WTC11 (cell line): ENCODE measurements around the gene IL17RE. TPM values are rescaled to one million over a fixed set of nuclear protein-coding genes. Genes with fewer than 3 reads are reported as not detected.

Source experiments
- ATF2 ChIP-seq: sonication (generic); formaldehyde crosslinking; IDR thresholded peaks from 2 replicates; pipeline ENCODE4 v1.8.1; 2022; ENCODE audit warnings: low read depth, missing genetic modification reagents, borderline replicate concordance
- CBFB ChIP-seq: sonication (generic); formaldehyde crosslinking; IDR thresholded peaks from 2 replicates; pipeline ENCODE4 v1.8.1; 2022; ENCODE audit warnings: mild to moderate bottlenecking, low read depth, missing genetic modification reagents
- CREB1 ChIP-seq: sonication (generic); formaldehyde crosslinking; IDR thresholded peaks from 2 replicates; pipeline ENCODE4 v1.8.0; 2023; ENCODE audit warnings: mild to moderate bottlenecking, missing genetic modification reagents
- ELF4 ChIP-seq: sonication (generic); formaldehyde crosslinking; IDR thresholded peaks from 2 replicates; pipeline ENCODE4 v1.8.1; 2022; ENCODE audit warnings: low read depth, mild to moderate bottlenecking, moderate library complexity, missing genetic modification reagents
- ESRRA ChIP-seq: sonication (generic); formaldehyde crosslinking; IDR thresholded peaks from 2 replicates; pipeline ENCODE4 v1.8.1; 2022; ENCODE audit warnings: mild to moderate bottlenecking, missing genetic modification reagents, borderline replicate concordance
- FOXK1 ChIP-seq: sonication (generic); formaldehyde crosslinking; IDR thresholded peaks from 2 replicates; pipeline ENCODE4 v1.8.0; 2022; ENCODE audit warnings: mild to moderate bottlenecking, moderate library complexity, missing genetic modification reagents
- FOXP1 ChIP-seq: sonication (generic); formaldehyde crosslinking; IDR thresholded peaks from 2 replicates; pipeline ENCODE4 v1.8.0; 2022; ENCODE audit warnings: missing genetic modification reagents, mild to moderate bottlenecking, moderate library complexity, borderline replicate concordance
- GABPB1 ChIP-seq: sonication (generic); formaldehyde crosslinking; IDR thresholded peaks from 2 replicates; pipeline ENCODE4 v1.8.1; 2023; ENCODE audit warnings: mild to moderate bottlenecking, missing genetic modification reagents
- GTF2I ChIP-seq: fragments of 250-450 bp; sonication (Bioruptor Pico); conservative IDR thresholded peaks from 2 replicates; pipeline ENCODE4 v1.4.0; 2021; ENCODE audit warnings: mild to moderate bottlenecking
- IRF1 ChIP-seq: sonication (generic); formaldehyde crosslinking; IDR thresholded peaks from 2 replicates; pipeline ENCODE4 v1.8.0; 2023; ENCODE audit warnings: missing genetic modification reagents
- IRF2 ChIP-seq: sonication (generic); formaldehyde crosslinking; IDR thresholded peaks from 2 replicates; pipeline ENCODE4 v1.8.0; 2022; ENCODE audit warnings: low read depth, missing genetic modification reagents, borderline replicate concordance
- JAZF1 ChIP-seq: fragments of 250-450 bp; sonication (Bioruptor Pico); IDR thresholded peaks from 2 replicates; pipeline ENCODE4 v1.9.0; 2021; ENCODE audit warnings: moderate library complexity, mild to moderate bottlenecking, inconsistent platforms
- MYBL2 ChIP-seq: sonication (generic); formaldehyde crosslinking; IDR thresholded peaks from 2 replicates; pipeline ENCODE4 v1.8.1; 2023; ENCODE audit warnings: mild to moderate bottlenecking, moderate library complexity, missing genetic modification reagents
- NFYB ChIP-seq: sonication (generic); formaldehyde crosslinking; conservative IDR thresholded peaks from 2 replicates; pipeline ENCODE4 v1.8.0; 2022; ENCODE audit warnings: low read depth, missing genetic modification reagents
- OVOL2 ChIP-seq: fragments of 250-450 bp; sonication (Bioruptor Pico); IDR thresholded peaks from 2 replicates; pipeline ENCODE4 v1.9.0; 2021; ENCODE audit warnings: mild to moderate bottlenecking, borderline replicate concordance
- RORB ChIP-seq: fragments of 250-450 bp; sonication (Bioruptor Pico); IDR thresholded peaks from 2 replicates; pipeline ENCODE4 v1.9.0; 2021; ENCODE audit warnings: mild to moderate bottlenecking
- SP1 ChIP-seq: sonication (generic); formaldehyde crosslinking; conservative IDR thresholded peaks from 2 replicates; pipeline ENCODE4 v1.8.1; 2022; ENCODE audit warnings: missing genetic modification reagents
- TP53 ChIP-seq: sonication (generic); formaldehyde crosslinking; IDR thresholded peaks from 2 replicates; pipeline ENCODE4 v1.8.1; 2023; ENCODE audit warnings: mild to moderate bottlenecking, missing genetic modification reagents
- ZMAT4 ChIP-seq: fragments of 250-450 bp; sonication (Bioruptor Pico); IDR thresholded peaks from 2 replicates; pipeline ENCODE4 v1.9.0; 2021; ENCODE audit warnings: mild to moderate bottlenecking
- total RNA-seq: library from RNA; stranded (reverse); gene quantifications from 3 replicates; pipeline ENCODE4 v1.2.3, GENCODE V29; 2021
- TF ChIP-seq, protein P1 (sequence below): sonication (generic); formaldehyde crosslinking; IDR thresholded peaks from 2 replicates; pipeline ENCODE4 v1.8.1; 2023; ENCODE audit warnings: mild to moderate bottlenecking, missing genetic modification reagents, borderline replicate concordance
- TF ChIP-seq, protein P2 (sequence below): sonication (generic); formaldehyde crosslinking; IDR thresholded peaks from 2 replicates; pipeline ENCODE4 v1.8.0; 2022; ENCODE audit warnings: mild to moderate bottlenecking, missing genetic modification reagents
- TF ChIP-seq, protein P3 (sequence below): fragments of 250-450 bp; sonication (Bioruptor Pico); IDR thresholded peaks from 2 replicates; pipeline ENCODE4 v2.1.2; 2022; ENCODE audit warnings: mild to moderate bottlenecking, moderate library complexity
- TF ChIP-seq, protein P4 (sequence below): sonication (generic); formaldehyde crosslinking; IDR thresholded peaks from 2 replicates; pipeline ENCODE4 v1.8.1; 2022; ENCODE audit warnings: missing genetic modification reagents, borderline replicate concordance
- TF ChIP-seq, protein P5 (sequence below): sonication (generic); formaldehyde crosslinking; IDR thresholded peaks from 2 replicates; pipeline ENCODE4 v1.8.0; 2022; ENCODE audit warnings: mild to moderate bottlenecking, missing genetic modification reagents

Gene IL17RE
- total RNA-seq, 1 experiment from 2014 or later = 4.2 TPM

- no peak for TF ChIP-seq ESRRA (CRISPR knock-in tag)
- no peak for TF ChIP-seq IRF2 (CRISPR knock-in tag)
- no peak for TF ChIP-seq ZMAT4 (CRISPR knock-in tag)
- TF ChIP-seq, protein P1, sequence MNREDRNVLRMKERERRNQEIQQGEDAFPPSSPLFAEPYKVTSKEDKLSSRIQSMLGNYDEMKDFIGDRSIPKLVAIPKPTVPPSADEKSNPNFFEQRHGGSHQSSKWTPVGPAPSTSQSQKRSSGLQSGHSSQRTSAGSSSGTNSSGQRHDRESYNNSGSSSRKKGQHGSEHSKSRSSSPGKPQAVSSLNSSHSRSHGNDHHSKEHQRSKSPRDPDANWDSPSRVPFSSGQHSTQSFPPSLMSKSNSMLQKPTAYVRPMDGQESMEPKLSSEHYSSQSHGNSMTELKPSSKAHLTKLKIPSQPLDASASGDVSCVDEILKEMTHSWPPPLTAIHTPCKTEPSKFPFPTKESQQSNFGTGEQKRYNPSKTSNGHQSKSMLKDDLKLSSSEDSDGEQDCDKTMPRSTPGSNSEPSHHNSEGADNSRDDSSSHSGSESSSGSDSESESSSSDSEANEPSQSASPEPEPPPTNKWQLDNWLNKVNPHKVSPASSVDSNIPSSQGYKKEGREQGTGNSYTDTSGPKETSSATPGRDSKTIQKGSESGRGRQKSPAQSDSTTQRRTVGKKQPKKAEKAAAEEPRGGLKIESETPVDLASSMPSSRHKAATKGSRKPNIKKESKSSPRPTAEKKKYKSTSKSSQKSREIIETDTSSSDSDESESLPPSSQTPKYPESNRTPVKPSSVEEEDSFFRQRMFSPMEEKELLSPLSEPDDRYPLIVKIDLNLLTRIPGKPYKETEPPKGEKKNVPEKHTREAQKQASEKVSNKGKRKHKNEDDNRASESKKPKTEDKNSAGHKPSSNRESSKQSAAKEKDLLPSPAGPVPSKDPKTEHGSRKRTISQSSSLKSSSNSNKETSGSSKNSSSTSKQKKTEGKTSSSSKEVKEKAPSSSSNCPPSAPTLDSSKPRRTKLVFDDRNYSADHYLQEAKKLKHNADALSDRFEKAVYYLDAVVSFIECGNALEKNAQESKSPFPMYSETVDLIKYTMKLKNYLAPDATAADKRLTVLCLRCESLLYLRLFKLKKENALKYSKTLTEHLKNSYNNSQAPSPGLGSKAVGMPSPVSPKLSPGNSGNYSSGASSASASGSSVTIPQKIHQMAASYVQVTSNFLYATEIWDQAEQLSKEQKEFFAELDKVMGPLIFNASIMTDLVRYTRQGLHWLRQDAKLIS (CRISPR knock-in tag) = no peak
- TF ChIP-seq IRF1 (CRISPR knock-in tag) = peak; percentile 38; the same call in 1 of the 2 replicates
- TF ChIP-seq CREB1 (CRISPR knock-in tag) = 0 out of 2 replicates have a peak, but pooled peaks have one; percentile 22
- TF ChIP-seq, protein P2, sequence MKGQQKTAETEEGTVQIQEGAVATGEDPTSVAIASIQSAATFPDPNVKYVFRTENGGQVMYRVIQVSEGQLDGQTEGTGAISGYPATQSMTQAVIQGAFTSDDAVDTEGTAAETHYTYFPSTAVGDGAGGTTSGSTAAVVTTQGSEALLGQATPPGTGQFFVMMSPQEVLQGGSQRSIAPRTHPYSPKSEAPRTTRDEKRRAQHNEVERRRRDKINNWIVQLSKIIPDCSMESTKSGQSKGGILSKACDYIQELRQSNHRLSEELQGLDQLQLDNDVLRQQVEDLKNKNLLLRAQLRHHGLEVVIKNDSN = peak; percentile 53; the same call in 1 of the 2 replicates
- peak; percentile 53 for TF ChIP-seq GABPB1 (CRISPR knock-in tag)
- TF ChIP-seq GTF2I (CRISPR knock-in tag) = no peak
- TF ChIP-seq ELF4 (CRISPR knock-in tag) = no peak
- no peak for TF ChIP-seq MYBL2 (CRISPR knock-in tag)
- peak; percentile 51; the same call in 1 of the 2 replicates for TF ChIP-seq FOXK1 (CRISPR knock-in tag)
- 0 out of 2 replicates have a peak, but pooled peaks have one; percentile 12 for TF ChIP-seq NFYB (CRISPR knock-in tag)
- TF ChIP-seq, protein P3, sequence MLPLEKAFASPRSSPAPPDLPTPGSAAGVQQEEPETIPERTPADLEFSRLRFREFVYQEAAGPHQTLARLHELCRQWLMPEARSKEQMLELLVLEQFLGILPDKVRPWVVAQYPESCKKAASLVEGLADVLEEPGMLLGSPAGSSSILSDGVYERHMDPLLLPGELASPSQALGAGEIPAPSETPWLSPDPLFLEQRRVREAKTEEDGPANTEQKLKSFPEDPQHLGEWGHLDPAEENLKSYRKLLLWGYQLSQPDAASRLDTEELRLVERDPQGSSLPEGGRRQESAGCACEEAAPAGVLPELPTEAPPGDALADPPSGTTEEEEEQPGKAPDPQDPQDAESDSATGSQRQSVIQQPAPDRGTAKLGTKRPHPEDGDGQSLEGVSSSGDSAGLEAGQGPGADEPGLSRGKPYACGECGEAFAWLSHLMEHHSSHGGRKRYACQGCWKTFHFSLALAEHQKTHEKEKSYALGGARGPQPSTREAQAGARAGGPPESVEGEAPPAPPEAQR = no peak
- TF ChIP-seq SP1 (CRISPR knock-in tag) = peak; percentile 32; the same call in 1 of the 2 replicates
- no peak for TF ChIP-seq CBFB (CRISPR knock-in tag)
- TF ChIP-seq OVOL2 (CRISPR knock-in tag) = no peak
- peak; percentile 17; the same call in 1 of the 2 replicates for TF ChIP-seq FOXP1 (CRISPR knock-in tag)
- no peak for TF ChIP-seq JAZF1 (CRISPR knock-in tag)
- TF ChIP-seq ATF2 (CRISPR knock-in tag) = no peak
- no peak for TF ChIP-seq RORB
- TF ChIP-seq, protein P4, sequence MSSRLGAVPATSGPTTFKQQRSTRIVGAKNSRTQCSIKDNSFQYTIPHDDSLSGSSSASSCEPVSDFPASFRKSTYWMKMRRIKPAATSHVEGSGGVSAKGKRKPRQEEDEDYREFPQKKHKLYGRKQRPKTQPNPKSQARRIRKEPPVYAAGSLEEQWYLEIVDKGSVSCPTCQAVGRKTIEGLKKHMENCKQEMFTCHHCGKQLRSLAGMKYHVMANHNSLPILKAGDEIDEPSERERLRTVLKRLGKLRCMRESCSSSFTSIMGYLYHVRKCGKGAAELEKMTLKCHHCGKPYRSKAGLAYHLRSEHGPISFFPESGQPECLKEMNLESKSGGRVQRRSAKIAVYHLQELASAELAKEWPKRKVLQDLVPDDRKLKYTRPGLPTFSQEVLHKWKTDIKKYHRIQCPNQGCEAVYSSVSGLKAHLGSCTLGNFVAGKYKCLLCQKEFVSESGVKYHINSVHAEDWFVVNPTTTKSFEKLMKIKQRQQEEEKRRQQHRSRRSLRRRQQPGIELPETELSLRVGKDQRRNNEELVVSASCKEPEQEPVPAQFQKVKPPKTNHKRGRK (CRISPR knock-in tag) = no peak
- TF ChIP-seq, protein P5, sequence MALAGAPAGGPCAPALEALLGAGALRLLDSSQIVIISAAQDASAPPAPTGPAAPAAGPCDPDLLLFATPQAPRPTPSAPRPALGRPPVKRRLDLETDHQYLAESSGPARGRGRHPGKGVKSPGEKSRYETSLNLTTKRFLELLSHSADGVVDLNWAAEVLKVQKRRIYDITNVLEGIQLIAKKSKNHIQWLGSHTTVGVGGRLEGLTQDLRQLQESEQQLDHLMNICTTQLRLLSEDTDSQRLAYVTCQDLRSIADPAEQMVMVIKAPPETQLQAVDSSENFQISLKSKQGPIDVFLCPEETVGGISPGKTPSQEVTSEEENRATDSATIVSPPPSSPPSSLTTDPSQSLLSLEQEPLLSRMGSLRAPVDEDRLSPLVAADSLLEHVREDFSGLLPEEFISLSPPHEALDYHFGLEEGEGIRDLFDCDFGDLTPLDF = no peak
- 0 out of 2 replicates have a peak, but pooled peaks have one; percentile 52 for TF ChIP-seq TP53 (CRISPR knock-in tag)
These were observed 44.7 kb downstream of the IL17RE start (continued) for GRCh38 chr3:9947025-9947995.
